ENCODE measurements around the gene SGIP1. TPM values are rescaled to one million over a fixed set of nuclear protein-coding genes. Genes with fewer than 3 reads are reported as not detected.

SGIP1 gene
- total RNA-seq, 2 donors from 2014 or later, result 1.2 to 3.1 TPM

DNA sequence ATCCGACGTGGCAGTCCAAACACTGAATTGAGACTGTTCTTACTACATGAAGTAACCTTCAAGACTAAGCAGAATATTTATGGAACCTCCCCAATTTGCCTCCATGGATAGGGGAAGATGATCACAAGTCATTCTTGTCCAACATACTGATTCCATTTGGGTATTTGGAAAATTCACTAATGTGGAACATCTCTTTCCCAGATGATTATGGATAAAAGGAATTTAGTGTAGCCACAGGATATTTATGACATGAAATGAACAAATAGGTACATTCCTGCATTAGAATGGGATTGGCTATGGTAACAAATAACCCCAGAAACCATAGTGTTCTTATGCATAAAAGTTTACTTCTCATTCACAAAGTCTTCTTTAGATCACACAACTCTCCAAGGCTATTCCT, 40.2 kb upstream of the SGIP1 start:
- intact Hi-C loops (cut with DNase I), result no loop called here
- H3K4me1 ChIP-seq, result no peaks in the 10 kb centered on the region
- no peaks in the 10 kb centered on the region for H3K27me3 ChIP-seq
- no peak overlapping the region for H3K9ac ChIP-seq (ENCODE audit: low read depth in 2 of 2, low read length in 2 of 2)
- no peak overlapping the region for H3K27ac ChIP-seq
- TF ChIP-seq, protein P1, sequence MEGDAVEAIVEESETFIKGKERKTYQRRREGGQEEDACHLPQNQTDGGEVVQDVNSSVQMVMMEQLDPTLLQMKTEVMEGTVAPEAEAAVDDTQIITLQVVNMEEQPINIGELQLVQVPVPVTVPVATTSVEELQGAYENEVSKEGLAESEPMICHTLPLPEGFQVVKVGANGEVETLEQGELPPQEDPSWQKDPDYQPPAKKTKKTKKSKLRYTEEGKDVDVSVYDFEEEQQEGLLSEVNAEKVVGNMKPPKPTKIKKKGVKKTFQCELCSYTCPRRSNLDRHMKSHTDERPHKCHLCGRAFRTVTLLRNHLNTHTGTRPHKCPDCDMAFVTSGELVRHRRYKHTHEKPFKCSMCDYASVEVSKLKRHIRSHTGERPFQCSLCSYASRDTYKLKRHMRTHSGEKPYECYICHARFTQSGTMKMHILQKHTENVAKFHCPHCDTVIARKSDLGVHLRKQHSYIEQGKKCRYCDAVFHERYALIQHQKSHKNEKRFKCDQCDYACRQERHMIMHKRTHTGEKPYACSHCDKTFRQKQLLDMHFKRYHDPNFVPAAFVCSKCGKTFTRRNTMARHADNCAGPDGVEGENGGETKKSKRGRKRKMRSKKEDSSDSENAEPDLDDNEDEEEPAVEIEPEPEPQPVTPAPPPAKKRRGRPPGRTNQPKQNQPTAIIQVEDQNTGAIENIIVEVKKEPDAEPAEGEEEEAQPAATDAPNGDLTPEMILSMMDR (IDR thresholded peaks at IDR 0.05), result no peak
- no peaks in the 10 kb centered on the region for H3K36me3 ChIP-seq
- no peak overlapping the region for H3K4me3 ChIP-seq
- H3K9me3 ChIP-seq, result no peaks in the 10 kb centered on the region
- DNase-seq, result no peak

- H3K4me1 ChIP-seq, result no peaks in the 10 kb centered on the region
- no peaks in the 10 kb centered on the region for H3K36me3 ChIP-seq
- no peak overlapping the region for H3K4me3 ChIP-seq
- intact Hi-C loops (cut with DNase I), result no loop called here
- H3K27me3 ChIP-seq, result no peaks in the 10 kb centered on the region
- H3K9ac ChIP-seq (ENCODE audit: low read depth in 2 of 2, low read length in 2 of 2), result no peak overlapping the region
- no peak for DNase-seq
- H3K9me3 ChIP-seq, result no peaks in the 10 kb centered on the region
- TF ChIP-seq, protein P1 (IDR thresholded peaks at IDR 0.05), result no peak
- no peak overlapping the region for H3K27ac ChIP-seq
These were observed 39.5 kb upstream of the SGIP1 start for GRCh38 chr1:66494482-66494881.

DNA sequence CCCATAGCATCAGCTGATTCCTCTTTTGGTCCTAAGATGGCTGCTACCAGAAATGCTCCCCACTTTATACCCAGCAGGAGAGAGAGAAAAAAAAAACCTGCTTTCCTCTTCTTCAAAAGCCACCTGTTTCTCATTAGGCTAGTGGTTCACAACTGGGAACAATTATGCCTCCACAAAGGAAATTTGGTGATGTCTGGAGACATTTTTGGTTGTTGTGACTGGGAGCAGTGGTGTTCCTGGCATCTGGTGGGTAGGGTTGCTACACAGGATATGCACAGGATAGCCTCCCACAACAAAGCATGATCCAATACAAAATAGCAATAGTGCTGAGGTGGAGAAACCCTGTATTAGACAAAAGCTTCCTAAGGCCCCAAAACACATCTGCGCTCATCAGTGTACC, 38.5 kb upstream of the SGIP1 start:
- no peaks in the 10 kb centered on the region for H3K36me3 ChIP-seq
- H3K9me3 ChIP-seq, result no peaks in the 10 kb centered on the region
- intact Hi-C loops (cut with DNase I), result no loop called here
- no peak overlapping the region for H3K9ac ChIP-seq (ENCODE audit: low read depth in 2 of 2, low read length in 2 of 2)
- no peaks in the 10 kb centered on the region for H3K27me3 ChIP-seq
- no peak overlapping the region for H3K4me3 ChIP-seq
- DNase-seq, result no peak
- TF ChIP-seq, protein P1 (IDR thresholded peaks at IDR 0.05), result no peak
- H3K4me1 ChIP-seq, result no peaks in the 10 kb centered on the region
- H3K27ac ChIP-seq, result no peak overlapping the region

DNA sequence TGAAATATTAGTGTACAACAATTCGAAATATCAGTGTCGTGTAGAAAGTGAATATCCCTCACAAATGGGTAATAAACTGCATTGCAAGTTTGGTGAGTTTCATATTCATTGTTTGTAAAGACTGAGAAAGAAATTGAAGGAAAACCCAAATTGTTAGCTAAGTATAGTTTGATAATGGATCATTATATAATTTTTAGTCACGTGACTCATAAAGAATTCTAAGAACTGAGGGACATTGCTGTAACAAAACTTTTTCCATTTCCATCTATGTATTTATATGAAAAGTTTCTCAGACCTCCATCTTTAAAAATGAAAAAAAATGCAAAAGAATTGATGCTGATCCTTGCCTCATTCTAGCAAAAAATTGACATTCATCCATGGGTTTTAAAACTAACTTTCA, 36.0 kb upstream of the SGIP1 start:
- TF ChIP-seq, protein P1 (IDR thresholded peaks at IDR 0.05), result no peak
- no peaks in the 10 kb centered on the region for H3K9me3 ChIP-seq
- no peak for DNase-seq
- H3K27me3 ChIP-seq, result no peaks in the 10 kb centered on the region
- no peaks in the 10 kb centered on the region for H3K4me1 ChIP-seq
- no peak overlapping the region for H3K9ac ChIP-seq (ENCODE audit: low read depth in 2 of 2, low read length in 2 of 2)
- intact Hi-C loops (cut with DNase I), result no loop called here
- H3K27ac ChIP-seq, result no peak overlapping the region
- no peak overlapping the region for H3K4me3 ChIP-seq
- no peaks in the 10 kb centered on the region for H3K36me3 ChIP-seq

DNA sequence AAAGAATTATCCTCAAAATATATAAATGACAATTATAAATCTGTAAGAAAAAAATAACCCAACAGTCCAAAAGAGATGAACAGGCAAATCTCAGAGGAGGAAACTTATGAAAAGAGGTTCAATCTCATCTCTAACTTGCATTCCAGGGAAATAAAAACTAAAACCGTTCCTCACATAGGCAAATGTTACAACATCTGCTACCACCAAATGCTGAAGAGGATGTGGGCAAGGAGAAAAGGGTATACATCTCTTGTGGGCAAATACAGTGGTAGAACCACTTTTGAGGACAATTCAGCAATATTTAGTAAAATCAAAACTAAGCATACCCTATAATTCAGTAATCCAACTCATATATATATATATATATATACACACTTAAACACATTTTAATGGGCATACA, 33.7 kb upstream of the SGIP1 start:
- DNase-seq, result no peak
- intact Hi-C loops (cut with DNase I), result no loop called here
- TF ChIP-seq, protein P1 (IDR thresholded peaks at IDR 0.05), result no peak
- H3K9ac ChIP-seq (ENCODE audit: low read depth in 2 of 2, low read length in 2 of 2), result no peak overlapping the region
- H3K9me3 ChIP-seq, result no peaks in the 10 kb centered on the region
- no peaks in the 10 kb centered on the region for H3K36me3 ChIP-seq
- H3K4me3 ChIP-seq, result no peak overlapping the region
- no peak overlapping the region for H3K27ac ChIP-seq
- no peaks in the 10 kb centered on the region for H3K4me1 ChIP-seq
- H3K27me3 ChIP-seq, result no peaks in the 10 kb centered on the region

DNA sequence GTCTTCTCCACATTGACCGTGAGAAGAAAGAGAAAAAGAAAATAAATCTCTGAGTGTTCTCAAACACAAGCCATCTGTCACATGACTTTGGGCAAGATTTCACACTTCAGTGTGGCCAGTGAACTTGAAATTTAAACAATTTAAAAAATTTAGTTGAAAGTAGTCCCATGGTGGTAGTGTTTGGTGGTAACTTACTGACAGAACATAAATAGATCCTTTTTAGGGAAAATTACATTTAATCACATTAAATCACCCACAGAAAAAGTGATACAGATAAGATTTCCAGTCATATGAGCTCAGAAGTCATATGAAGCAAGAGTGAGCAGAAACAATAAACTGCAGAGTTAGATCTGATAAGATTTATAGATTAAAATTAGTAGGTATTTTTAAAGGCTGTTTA, 31.9 kb upstream of the SGIP1 start:
- Histone ChIP-seq H3K9ac (ENCODE audit: low read depth in 2 of 2, low read length in 2 of 2) (no peak overlapping the region), H3K27ac (no peak overlapping the region), H3K4me3 (no peak overlapping the region), H3K4me1 (no peaks in the 10 kb centered on the region), H3K27me3 (no peaks in the 10 kb centered on the region), H3K9me3 (no peaks in the 10 kb centered on the region), H3K36me3 (no peaks in the 10 kb centered on the region)
- no peak for DNase-seq
- TF ChIP-seq, protein P1 (IDR thresholded peaks at IDR 0.05), result no peak
- intact Hi-C loops (cut with DNase I), result no loop called here

Measured in colonic mucosa (tissue), 4 donors.